Endothelial cell of umbilical vein (primary cell): ENCODE measurements around the gene GLDC. TPM values are rescaled to one million over a fixed set of nuclear protein-coding genes. Genes with fewer than 3 reads are reported as not detected.
"Not testable (repeated sequence)": the region's sequence is repeated elsewhere in the genome, so short reads cannot be mapped to it uniquely, and the experiment has no call there.

Source experiments
- BruUV-seq: library from RNA; stranded (reverse); fragments of 400-500 nt; replicated peaks from 2 replicates; lab custom pipeline; 2021; lab: Mats Ljungman, UMichigan
- CTCF ChIA-PET: fragments of 300-600, 350-600 bp; sonication (Branson Sonifier 250); formaldehyde crosslinking; loops from one replicate; lab custom pipeline; 2021; ENCODE audit warnings: antibody characterized with exemption, inconsistent platforms; lab: Charles Lee
- POLR2A ChIA-PET: fragments of 300-600, 350-600 bp; sonication (Branson Sonifier 250); formaldehyde crosslinking; loops from one replicate; lab custom pipeline; 2021; ENCODE audit warnings: antibody characterized with exemption, inconsistent platforms; lab: Charles Lee
- DNase-seq: peaks from one replicate; pipeline ENCODE4 v3.0.0-alpha.2; 2011; ENCODE audit warnings: low read depth, low spot score
- FAIRE-seq: peaks from 2 replicates; lab custom pipeline; 2011; peaks lifted over from hg19 to GRCh38; lab: Jason Lieb, UNC
- H2AFZ ChIP-seq: 2 replicates; pipeline ENCODE4 v1.6.0; 2012; ENCODE audit warnings: low read depth, low read length, control low read depth, inconsistent platforms
- H3K27ac ChIP-seq: 2 replicates; pipeline ENCODE4 v1.5.1; 2011; ENCODE audit warnings: low read depth, mild to moderate bottlenecking, control low read depth, low read length, moderate library complexity; ENCODE audit not compliant: insufficient read depth
- H3K27me3 ChIP-seq, 2 experiments: 2 replicates each; pipeline versions ENCODE4 v1.6.0 to v1.6.1; 2011; ENCODE audit warnings: low read length in 2 of 2, mixed read lengths in 1 of 2; ENCODE audit not compliant: control insufficient read depth in 2 of 2, insufficient read depth in 2 of 2
- H3K36me3 ChIP-seq, 2 experiments: 2 replicates in 1 of 2; 3 replicates in 1 of 2; pipeline ENCODE4 v1.5.1; 2011; ENCODE audit warnings: low read length in 2 of 2, mild to moderate bottlenecking in 1 of 2, moderate library complexity in 1 of 2; ENCODE audit not compliant: control insufficient read depth in 2 of 2, insufficient read depth in 2 of 2; ENCODE audit errors: extremely low read depth in 1 of 2
- H3K4me1 ChIP-seq: 3 replicates; pipeline ENCODE4 v1.5.1; 2011; ENCODE audit warnings: mild to moderate bottlenecking, low read length; ENCODE audit not compliant: control insufficient read depth, insufficient read depth; ENCODE audit errors: extremely low read depth
- H3K4me2 ChIP-seq: 2 replicates; pipeline ENCODE4 v1.6.1; 2011; ENCODE audit warnings: low read length, control low read depth, mixed read lengths; ENCODE audit not compliant: insufficient read depth
- H3K4me3 ChIP-seq, 3 experiments: fragments of 200-600 bp in 1 of 3; sonication (generic), shearing (Covaris generic) in 1 of 3; replicated peaks in 1 of 3; 2 replicates each; pipeline ENCODE4 v1.5.1; 2011 to 2016; ENCODE audit warnings: control low read depth in 3 of 3, low read length in 3 of 3, mild to moderate bottlenecking in 2 of 3, inconsistent platforms in 1 of 3, low read depth in 1 of 3, moderate library complexity in 1 of 3; ENCODE audit not compliant: insufficient read depth in 1 of 3
- H3K79me2 ChIP-seq: 2 replicates; pipeline ENCODE4 v1.6.0; 2012; ENCODE audit warnings: low read length, inconsistent platforms; ENCODE audit not compliant: control insufficient read depth, insufficient read depth
- H3K9ac ChIP-seq: replicated peaks from 2 replicates; pipeline ENCODE3; 2011; ENCODE audit warnings: low read length, control low read depth; ENCODE audit not compliant: insufficient read depth; ENCODE audit errors: extremely low read depth
- H3K9me1 ChIP-seq: replicated peaks from 3 replicates; pipeline ENCODE4 v1.6.0; 2011; ENCODE audit warnings: mild to moderate bottlenecking, low read length; ENCODE audit not compliant: control insufficient read depth, insufficient read depth; ENCODE audit errors: extremely low read depth
- H3K9me3 ChIP-seq: replicated peaks from 2 replicates; pipeline ENCODE4 v1.5.1; 2012; ENCODE audit warnings: low read length, inconsistent platforms; ENCODE audit not compliant: control insufficient read depth, insufficient read depth
- H4K20me1 ChIP-seq: replicated peaks from 2 replicates; pipeline ENCODE3; 2011; ENCODE audit warnings: mild to moderate bottlenecking, low read length; ENCODE audit not compliant: control insufficient read depth, insufficient read depth; ENCODE audit errors: extremely low read depth
- FOS ChIP-seq: IDR thresholded peaks from 2 replicates; pipeline ENCODE4 v1.6.1; 2011; ENCODE audit warnings: mild to moderate bottlenecking, low read length, moderate library complexity, borderline replicate concordance; ENCODE audit not compliant: insufficient read depth
- GATA2 ChIP-seq: IDR thresholded peaks from 2 replicates; pipeline ENCODE4 v1.7.0; 2011; ENCODE audit warnings: low read depth, mild to moderate bottlenecking, moderate library complexity, mixed read lengths, low read length; ENCODE audit not compliant: insufficient read length, insufficient read depth
- dilution Hi-C: fragments of 300-500 bp; cut with MboI; formaldehyde crosslinking; loops from one replicate; pipeline ENCODE4 v1.15.0; 2019; ENCODE audit warnings: low sequenced_read_pairs; ENCODE audit not compliant: extremely low pct_ligation_motif_present
- intact Hi-C: fragments of 100-400 bp; cut with micrococcal nuclease; formaldehyde crosslinking; loops from one replicate; pipeline ENCODE4 v1.10.0; 2022
- polyA plus RNA-seq, 4 experiments: library from polyadenylated mRNA; depleted of rRNA in 3 of 4; stranded (reverse) in 3 of 4; unstranded in 1 of 4; fragments of >200 nt; gene quantifications; 2 replicates each; pipeline versions ENCODE4 v1.2.1 to v1.2.3, GENCODE V29; 2011 to 2012; ENCODE audit warnings: missing spikeins in 1 of 4
- total RNA-seq: library from RNA; stranded (reverse); gene quantifications from 2 replicates; pipeline ENCODE4 v1.2.3, GENCODE V29; 2021
- TF ChIP-seq, protein P1 (sequence below): IDR thresholded peaks from 2 replicates; pipeline ENCODE4 v1.6.1; 2011; ENCODE audit not compliant: insufficient read depth, insufficient read length
- TF ChIP-seq, protein P2 (sequence below), 2 donors: IDR thresholded peaks; 1 replicate in 1 of 2; 2 replicates in 1 of 2; pipeline ENCODE4 v1.5.1; 2011; ENCODE audit warnings: low read length in 2 of 2, mild to moderate bottlenecking in 2 of 2, moderate library complexity in 2 of 2, control low read depth in 1 of 2, inconsistent platforms in 1 of 2, low read depth in 1 of 2; ENCODE audit not compliant: insufficient read depth in 1 of 2; ENCODE audit errors: extremely low read depth in 1 of 2

GLDC gene
- total and polyA plus RNA-seq, 2 donors (not counting 3 experiments of a cell fraction or from before 2014, with no cell fraction given): 1.8 to 2.6 TPM

DNA sequence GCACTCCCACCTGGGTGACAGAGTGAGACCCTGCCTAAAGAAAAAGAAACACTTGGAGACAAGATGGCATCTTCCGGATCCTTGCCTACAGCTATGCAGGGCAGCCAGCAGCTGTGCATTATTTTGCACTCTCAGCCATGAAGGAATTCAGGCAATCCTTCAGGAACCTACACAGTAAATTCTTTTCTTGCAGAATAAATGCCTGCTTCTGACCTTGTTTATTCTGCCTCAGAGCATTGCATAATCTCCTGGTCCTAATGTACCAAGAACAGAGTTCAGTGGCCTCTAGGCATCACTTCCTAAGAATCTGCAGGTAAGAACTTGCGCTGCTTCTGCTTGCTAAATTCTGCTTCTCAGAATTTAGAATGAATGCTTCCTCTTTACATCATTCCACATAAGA, 16.8 kb downstream of the GLDC start:
- peaks cover 6 to 8% of the 10 kb centered on the region in 2 experiments for H3K27me3 ChIP-seq
- DNase-seq (no peak), FAIRE-seq (no peak)
- H3K79me2 ChIP-seq: no peaks in the 10 kb centered on the region
- ChIA-PET CTCF (no interaction called here), POLR2A (no interaction called here)
- TF ChIP-seq, protein P1, sequence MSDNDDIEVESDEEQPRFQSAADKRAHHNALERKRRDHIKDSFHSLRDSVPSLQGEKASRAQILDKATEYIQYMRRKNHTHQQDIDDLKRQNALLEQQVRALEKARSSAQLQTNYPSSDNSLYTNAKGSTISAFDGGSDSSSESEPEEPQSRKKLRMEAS: no peak
- TF ChIP-seq GATA2: no peak
- no peak for TF ChIP-seq FOS
- TF ChIP-seq, protein P2, sequence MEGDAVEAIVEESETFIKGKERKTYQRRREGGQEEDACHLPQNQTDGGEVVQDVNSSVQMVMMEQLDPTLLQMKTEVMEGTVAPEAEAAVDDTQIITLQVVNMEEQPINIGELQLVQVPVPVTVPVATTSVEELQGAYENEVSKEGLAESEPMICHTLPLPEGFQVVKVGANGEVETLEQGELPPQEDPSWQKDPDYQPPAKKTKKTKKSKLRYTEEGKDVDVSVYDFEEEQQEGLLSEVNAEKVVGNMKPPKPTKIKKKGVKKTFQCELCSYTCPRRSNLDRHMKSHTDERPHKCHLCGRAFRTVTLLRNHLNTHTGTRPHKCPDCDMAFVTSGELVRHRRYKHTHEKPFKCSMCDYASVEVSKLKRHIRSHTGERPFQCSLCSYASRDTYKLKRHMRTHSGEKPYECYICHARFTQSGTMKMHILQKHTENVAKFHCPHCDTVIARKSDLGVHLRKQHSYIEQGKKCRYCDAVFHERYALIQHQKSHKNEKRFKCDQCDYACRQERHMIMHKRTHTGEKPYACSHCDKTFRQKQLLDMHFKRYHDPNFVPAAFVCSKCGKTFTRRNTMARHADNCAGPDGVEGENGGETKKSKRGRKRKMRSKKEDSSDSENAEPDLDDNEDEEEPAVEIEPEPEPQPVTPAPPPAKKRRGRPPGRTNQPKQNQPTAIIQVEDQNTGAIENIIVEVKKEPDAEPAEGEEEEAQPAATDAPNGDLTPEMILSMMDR (IDR thresholded peaks at IDR 0.05; ENCODE audit: extremely low read depth in 1 of 2, insufficient read depth in 1 of 2, low read depth in 1 of 2, low read length in 2 of 2): no peak
- H3K36me3 ChIP-seq: no peaks in the 10 kb centered on the region
- no peak overlapping the region for H3K9ac ChIP-seq
- H3K4me2 ChIP-seq: no peak overlapping the region
- H3K27ac ChIP-seq: no peak overlapping the region
- dilution Hi-C loops: no loop called here
- no peak overlapping the region for H2AFZ ChIP-seq
- no peaks in the 10 kb centered on the region for H3K9me1 ChIP-seq
- intact Hi-C loops: no loop called here
- H3K4me3 ChIP-seq: no peak overlapping the region
- H3K9me3 ChIP-seq: no peaks in the 10 kb centered on the region
- H4K20me1 ChIP-seq: no peaks in the 10 kb centered on the region
- no TSS peak for BruUV-seq
- H3K4me1 ChIP-seq: no peaks in the 10 kb centered on the region

DNA sequence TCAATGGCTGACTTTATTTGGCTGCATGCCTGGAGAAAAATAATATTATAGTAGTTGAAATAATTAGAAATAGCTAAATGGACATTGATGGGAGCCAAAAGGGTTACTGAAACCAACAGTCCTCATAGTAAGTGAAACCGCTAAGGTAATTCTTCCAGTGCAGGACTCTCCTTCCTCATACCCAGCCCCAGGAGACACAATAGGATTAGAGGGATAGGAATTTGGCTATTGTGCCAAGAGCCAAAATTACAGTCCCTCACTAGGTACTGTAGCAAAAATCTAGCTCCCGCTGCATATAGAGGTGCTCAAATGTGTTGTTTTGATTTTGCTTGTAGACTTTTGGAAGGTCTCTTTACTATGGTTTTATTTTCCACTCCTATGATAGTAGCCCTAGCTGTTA, 20.2 kb downstream of the GLDC start:
- intact Hi-C loops (no loop called here), dilution Hi-C loops (no loop called here)
- Histone ChIP-seq H2AFZ (no peak overlapping the region), H3K79me2 (no peaks in the 10 kb centered on the region), H3K36me3 (no peaks in the 10 kb centered on the region), H3K4me2 (no peak overlapping the region), H3K27ac (no peak overlapping the region), H3K9ac (no peak overlapping the region), H3K4me1 (no peaks in the 10 kb centered on the region), H3K9me3 (no peaks in the 10 kb centered on the region), H3K27me3 (peaks cover 6 to 8% of the 10 kb centered on the region in 2 experiments), H3K4me3 (no peak overlapping the region), H4K20me1 (no peaks in the 10 kb centered on the region), H3K9me1 (no peaks in the 10 kb centered on the region)
- FAIRE-seq (no peak), DNase-seq (no peak)
- CTCF ChIA-PET: interaction anchor here (1.2 to 1.7 kb wide), 3 partner anchors 10 to 270 kb away, joined by 4 read pairs; no protein-coding TSS in a partner anchor
- POLR2A ChIA-PET: no interaction called here
- BruUV-seq: no TSS peak
- no peak for TF ChIP-seq GATA2

DNA sequence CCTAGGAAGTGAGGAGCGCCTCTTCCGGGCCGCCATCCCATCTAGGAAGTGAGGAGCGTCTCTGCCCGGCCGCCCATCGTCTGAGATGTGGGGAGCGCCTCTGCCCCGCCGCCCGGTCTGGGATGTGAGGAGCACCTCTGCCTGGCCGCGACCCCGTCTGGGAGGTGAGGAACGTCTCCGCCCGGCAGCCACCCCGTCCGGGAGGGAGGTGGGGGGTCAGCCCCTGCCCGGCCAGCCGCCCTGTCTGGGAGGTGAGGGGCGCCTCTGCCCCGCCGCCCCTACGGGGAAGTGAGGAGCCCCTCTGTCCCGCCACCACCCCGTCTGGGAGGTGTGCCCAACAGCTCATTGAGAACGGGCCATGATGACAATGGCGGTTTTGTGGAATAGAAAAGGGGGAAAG, 22.7 kb downstream of the GLDC start:
- CTCF ChIA-PET, DNase-seq, H3K27me3 ChIP-seq, BruUV-seq, H3K79me2 ChIP-seq, H2AFZ ChIP-seq, dilution Hi-C loops, H3K9ac ChIP-seq, H3K4me2 ChIP-seq, H3K4me1 ChIP-seq, POLR2A ChIA-PET, H3K27ac ChIP-seq, H3K9me3 ChIP-seq, H3K36me3 ChIP-seq, FAIRE-seq, intact Hi-C loops, H3K9me1 ChIP-seq, H4K20me1 ChIP-seq, H3K4me3 ChIP-seq: not testable (repeated sequence)
